ENCODE results near the gene PARD6B. TPM values are rescaled to one million over a fixed set of nuclear protein-coding genes. Genes with fewer than 3 reads are reported as not detected.
A peak's percentile ranks its signal among the peaks of the same experiment; 100 is the strongest.

Gene PARD6B
- total RNA-seq, 1 experiment from 2014 or later = 153 TPM

DNA sequence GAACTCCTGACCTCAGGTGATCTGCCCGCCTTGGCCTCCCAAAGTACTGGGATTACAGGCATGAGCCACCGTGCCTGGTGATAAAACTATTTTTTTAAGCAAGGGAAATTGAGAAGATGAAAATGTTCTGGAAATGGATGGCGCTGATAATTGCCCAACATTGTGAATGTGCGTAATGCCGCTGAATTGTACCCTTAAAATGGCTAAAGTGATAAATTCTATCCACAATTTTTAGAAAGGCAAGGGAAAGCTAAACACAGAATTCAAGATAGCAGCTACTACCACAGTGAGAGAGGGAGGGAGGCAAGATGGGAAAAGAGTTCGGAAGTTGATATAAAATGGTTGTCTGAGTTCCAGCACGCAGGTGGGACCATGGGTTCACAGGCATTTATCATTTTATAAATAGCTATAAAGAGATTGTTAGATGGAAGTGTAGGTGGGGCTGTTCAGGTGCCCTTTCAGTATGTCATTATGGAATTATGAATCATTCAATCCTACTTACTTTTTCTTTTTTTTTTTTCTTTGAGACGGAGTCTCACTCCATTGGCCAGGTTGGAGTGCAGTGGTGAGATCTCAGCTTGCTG lies 48.3 kb upstream of the PARD6B start:
- POLR2A ChIA-PET = no interaction called here

GRCh38 chr20:50683570-50683969 lies 47.8 kb upstream of the PARD6B start:
- ChIA-PET CTCF (no interaction called here), POLR2A (no interaction called here)
- no peak overlapping the region for H3K4me3 ChIP-seq (ENCODE audit: low read depth, low read length)
- Mint-ChIP-seq H3K27me3 (ENCODE audit: insufficient read depth, unreplicated experiment) (no peaks in the 10 kb centered on the region), H3K9me3 (ENCODE audit: unreplicated experiment) (no peaks in the 10 kb centered on the region), H3K36me3 (ENCODE audit: insufficient read depth, unreplicated experiment) (peaks cover 7% of the 10 kb centered on the region), H3K4me3 (ENCODE audit: unreplicated experiment) (no peak overlapping the region), H3K4me1 (ENCODE audit: low read depth, unreplicated experiment) (peaks cover 20% of the 10 kb centered on the region), H3K27ac (ENCODE audit: unreplicated experiment) (no peak overlapping the region)
- H3K27me3 ChIP-seq (replicated peaks; ENCODE audit: control insufficient read depth, insufficient read depth, low read length) = no peaks in the 10 kb centered on the region
- BruUV-seq (replicated peaks) = no TSS peak
- no peak for DNase-seq
- H3K36me3 ChIP-seq (ENCODE audit: control insufficient read depth, insufficient read depth, low read length) = no peaks in the 10 kb centered on the region
- H3K4me1 ChIP-seq = peaks cover 24% of the 10 kb centered on the region
- no peaks in the 10 kb centered on the region for H3K9me3 ChIP-seq
- TF ChIP-seq CTCF (IDR thresholded peaks at IDR 0.05; ENCODE audit: insufficient read depth in 1 of 2, low read depth in 1 of 2, low read length in 1 of 2, severe bottlenecking in 1 of 2, unreplicated experiment in 1 of 2) = no peak
- intact Hi-C loops (cut with micrococcal nuclease; ENCODE audit: unreplicated experiment) = no loop called here

More for the DNA sequence above, 48.3 kb upstream of the PARD6B start:
- H3K4me1 ChIP-seq = peaks cover 29% of the 10 kb centered on the region
- Mint-ChIP-seq H3K27me3 (ENCODE audit: insufficient read depth, unreplicated experiment) (no peaks in the 10 kb centered on the region), H3K36me3 (ENCODE audit: insufficient read depth, unreplicated experiment) (peaks cover 7% of the 10 kb centered on the region), H3K4me1 (ENCODE audit: low read depth, unreplicated experiment) (peaks cover 26% of the 10 kb centered on the region), H3K9me3 (ENCODE audit: unreplicated experiment) (no peaks in the 10 kb centered on the region), H3K27ac (ENCODE audit: unreplicated experiment) (no peak overlapping the region), H3K4me3 (ENCODE audit: unreplicated experiment) (no peak overlapping the region)
- BruUV-seq (replicated peaks) = no TSS peak
- intact Hi-C loops (cut with micrococcal nuclease; ENCODE audit: unreplicated experiment) = no loop called here
- no peak overlapping the region for H3K4me3 ChIP-seq (ENCODE audit: low read depth, low read length)
- no peak for DNase-seq
- TF ChIP-seq CTCF (IDR thresholded peaks at IDR 0.05; ENCODE audit: insufficient read depth in 1 of 2, low read depth in 1 of 2, low read length in 1 of 2, severe bottlenecking in 1 of 2, unreplicated experiment in 1 of 2) = no peak
- H3K9me3 ChIP-seq = no peaks in the 10 kb centered on the region
- no peaks in the 10 kb centered on the region for H3K27me3 ChIP-seq (replicated peaks; ENCODE audit: control insufficient read depth, insufficient read depth, low read length)
- no peaks in the 10 kb centered on the region for H3K36me3 ChIP-seq (ENCODE audit: control insufficient read depth, insufficient read depth, low read length)
- CTCF ChIA-PET = interaction anchor here (0.6 kb wide), 1 partner anchor 25 kb away, joined by 3 read pairs; no protein-coding TSS in a partner anchor

DNA sequence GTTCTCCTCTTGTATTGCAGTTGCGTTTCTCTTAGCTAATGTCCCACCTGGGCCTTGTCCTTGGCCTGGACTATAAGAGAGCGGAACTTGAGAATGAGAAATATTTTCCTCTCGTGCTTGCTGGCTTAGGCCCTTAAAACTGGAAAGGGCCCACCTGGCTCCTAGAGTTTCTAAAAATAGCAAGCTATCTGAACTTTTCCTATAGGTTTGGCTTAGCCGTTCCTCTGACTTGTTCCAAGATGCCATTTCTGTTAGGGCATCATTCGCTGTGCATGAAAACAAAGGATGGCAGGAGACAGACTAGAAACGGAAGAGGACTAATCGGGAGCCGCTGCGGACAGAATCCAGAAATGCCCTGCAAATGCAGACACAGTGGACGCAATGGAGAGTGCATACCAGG lies 44.6 kb upstream of the PARD6B start:
- CTCF ChIA-PET = interaction anchor here (0.5 to 0.8 kb wide), 3 partner anchors 9 to 22 kb away, joined by 3 to 4 read pairs (median 4); no protein-coding TSS in a partner anchor
- H3K4me3 Mint-ChIP-seq (ENCODE audit: unreplicated experiment) = no peak overlapping the region
- peaks cover 18% of the 10 kb centered on the region for H3K4me1 Mint-ChIP-seq (ENCODE audit: low read depth, unreplicated experiment)
- no peaks in the 10 kb centered on the region for H3K27me3 ChIP-seq (replicated peaks; ENCODE audit: control insufficient read depth, insufficient read depth, low read length)
- POLR2A ChIA-PET = no interaction called here
- no peak for DNase-seq
- no peaks in the 10 kb centered on the region for H3K36me3 Mint-ChIP-seq (ENCODE audit: insufficient read depth, unreplicated experiment)
- H3K4me3 ChIP-seq (ENCODE audit: low read depth, low read length) = no peak overlapping the region
- BruUV-seq (replicated peaks) = no TSS peak
- no peaks in the 10 kb centered on the region for H3K36me3 ChIP-seq (ENCODE audit: control insufficient read depth, insufficient read depth, low read length)
- H3K9me3 ChIP-seq = no peaks in the 10 kb centered on the region
- no peak for TF ChIP-seq CTCF (IDR thresholded peaks at IDR 0.05; ENCODE audit: insufficient read depth in 1 of 2, low read depth in 1 of 2, low read length in 1 of 2, severe bottlenecking in 1 of 2, unreplicated experiment in 1 of 2)
- H3K27me3 Mint-ChIP-seq (ENCODE audit: insufficient read depth, unreplicated experiment) = no peaks in the 10 kb centered on the region
- H3K9me3 Mint-ChIP-seq (ENCODE audit: unreplicated experiment) = no peaks in the 10 kb centered on the region
- H3K4me1 ChIP-seq = peaks cover 19% of the 10 kb centered on the region
- intact Hi-C loops (cut with micrococcal nuclease; ENCODE audit: unreplicated experiment) = no loop called here
- peak overlapping the region; percentile 14 for H3K27ac Mint-ChIP-seq (ENCODE audit: unreplicated experiment)
